Hematopoietic multipotent progenitor cell treated with erythropoietin and hydrocortisone succinate and interleukin-3 and kit ligand, for 6 days (in vitro differentiated cells): ENCODE data around the gene FOXP1.

Experiments
- DNase-seq: peaks from one replicate; pipeline ENCODE4 v3.0.0-alpha.2; 2015

The FOXP1 gene

DNA sequence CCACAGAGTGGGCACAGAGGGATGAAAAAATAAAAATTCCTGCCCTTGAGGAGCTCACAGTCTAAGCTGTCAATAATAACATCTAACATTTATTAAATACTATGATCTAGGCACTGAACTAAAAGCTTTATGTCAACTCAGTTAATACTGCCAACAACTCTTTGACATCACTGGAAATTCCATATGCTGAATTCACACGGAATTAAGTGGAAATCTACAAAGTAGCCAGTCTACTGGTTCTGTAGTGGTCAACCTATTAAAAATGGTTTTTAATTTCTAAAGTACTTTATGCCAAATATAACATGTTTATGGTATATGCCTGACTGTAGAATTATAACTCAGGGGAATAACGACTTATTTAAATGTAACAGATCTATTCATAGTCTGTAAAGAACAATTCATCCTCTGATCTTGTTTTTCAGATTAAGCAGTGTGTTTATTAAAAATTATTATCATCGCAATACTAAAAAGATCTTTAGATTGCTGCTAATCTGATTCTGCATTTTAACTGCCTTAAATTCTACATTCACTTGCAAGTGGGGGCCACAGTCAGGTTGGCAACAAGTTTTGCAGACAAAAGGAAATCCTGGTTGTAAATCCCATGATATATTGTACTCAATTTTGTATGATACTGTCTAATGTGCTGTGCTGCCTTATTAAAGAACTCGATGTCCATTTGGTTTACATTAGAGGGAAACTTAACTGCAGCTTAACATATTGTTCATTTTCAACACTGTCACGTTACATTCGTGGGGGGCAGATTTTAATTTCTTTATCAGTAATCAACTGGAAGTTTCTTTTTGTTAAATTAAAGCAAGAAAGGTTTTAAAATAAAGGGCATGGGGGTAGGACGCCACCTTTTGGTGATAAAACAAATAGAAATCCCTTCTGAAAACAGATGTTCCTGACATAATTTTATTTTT, 2.6 kb upstream of the FOXP1 start:
- peak; percentile 75 for DNase-seq

DNA sequence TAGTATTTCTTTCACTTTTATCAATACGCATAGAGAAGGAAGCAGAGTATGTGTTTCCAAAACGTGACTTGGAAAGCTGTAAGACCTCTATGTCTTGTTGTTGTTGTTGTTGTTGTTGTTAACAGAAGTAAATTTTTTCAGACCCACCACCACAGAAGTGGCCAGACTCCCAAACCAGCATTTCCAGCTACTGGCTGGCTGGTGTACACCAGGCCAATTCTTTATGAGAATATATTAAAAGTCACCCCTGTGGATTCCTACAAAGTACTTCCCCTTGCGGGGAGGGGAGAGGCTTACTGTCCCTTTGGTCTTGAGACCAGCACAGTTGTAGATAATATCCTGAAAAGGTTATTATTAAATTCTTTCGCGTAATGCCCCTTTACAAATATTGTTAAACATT, 1.6 kb upstream of the FOXP1 start:
- peak; percentile 72 for DNase-seq

GRCh38 chr3:71584394-71585011, 975 bp upstream of the FOXP1 start:
- peak; percentile 77 for DNase-seq

DNA sequence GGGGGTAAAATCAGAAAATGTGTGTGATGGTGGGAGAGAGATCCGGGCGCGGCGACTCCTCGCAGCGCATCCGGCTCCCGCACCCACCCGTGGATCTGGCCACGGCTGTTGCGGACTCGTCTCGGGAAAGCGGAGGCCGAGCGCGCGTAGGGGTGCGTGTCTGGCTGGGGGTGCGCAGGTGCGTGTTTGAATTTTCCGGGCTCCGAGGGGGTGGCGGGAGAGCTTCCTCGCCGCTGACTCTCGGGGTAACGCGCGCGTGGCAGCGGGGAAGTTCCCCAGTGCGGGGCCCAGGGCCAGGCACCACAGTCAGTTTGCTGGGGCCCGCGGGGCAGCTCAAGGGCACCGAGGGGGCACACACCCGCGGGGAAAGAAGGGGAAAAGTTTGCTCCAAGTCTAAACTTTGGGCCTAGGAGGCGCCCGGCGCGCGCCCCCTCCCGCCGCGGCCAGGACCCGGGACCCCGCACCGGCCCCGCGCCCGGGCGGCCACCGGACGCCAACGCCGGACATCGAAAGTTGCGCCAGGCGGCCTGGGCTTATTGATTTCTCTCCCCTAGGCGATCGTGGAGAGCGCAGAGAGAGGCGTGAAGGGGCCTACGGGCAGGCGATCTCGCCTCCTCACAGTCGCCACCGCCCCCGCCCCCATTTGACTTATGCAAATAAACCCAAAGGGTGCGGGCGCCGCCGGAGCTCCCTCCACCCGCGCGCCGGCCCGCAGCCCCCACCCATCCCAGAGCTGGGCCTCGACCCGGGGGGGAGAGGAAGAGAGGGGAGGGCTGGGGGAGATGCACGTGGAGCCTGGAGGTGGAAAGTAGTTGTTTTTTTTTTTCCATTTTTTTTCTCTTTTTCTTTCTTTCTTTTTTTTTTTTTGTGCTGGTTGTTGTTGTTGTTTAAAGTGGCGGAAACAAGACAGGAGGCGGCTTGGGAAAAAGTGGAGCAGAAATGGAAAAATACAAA, 639 bp downstream of the FOXP1 start:
- DNase-seq: peak; percentile 84

DNA sequence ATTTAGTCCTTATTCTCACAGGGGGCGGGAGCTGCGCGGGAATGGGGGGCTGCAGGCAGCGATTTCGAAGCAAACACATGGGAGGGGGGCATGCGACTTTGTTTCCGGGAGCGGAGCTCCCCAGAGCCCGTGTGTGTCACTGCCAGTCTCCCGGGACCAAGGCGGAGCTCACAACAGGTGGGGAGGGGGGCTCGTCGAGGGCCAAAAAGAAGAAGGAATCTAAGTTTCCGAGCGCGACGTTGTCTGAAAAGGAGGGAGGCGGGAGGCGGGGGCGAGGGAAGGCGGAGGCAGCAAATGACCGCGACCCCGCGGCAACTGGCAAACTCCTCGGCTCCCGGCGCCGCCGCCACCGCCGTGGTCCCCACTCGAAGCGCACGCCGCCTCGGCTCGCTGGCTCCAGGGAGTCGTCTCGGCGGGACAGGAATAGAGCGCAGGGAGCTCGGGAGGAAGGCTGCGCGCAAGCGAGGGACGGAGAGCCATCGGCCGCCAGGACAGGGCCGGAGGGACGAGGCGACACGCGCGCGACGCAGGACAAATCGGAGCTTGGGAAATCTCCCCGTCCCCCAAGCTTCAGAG, 1.4 kb downstream of the FOXP1 start:
- peak; percentile 69 for DNase-seq

- DNase-seq: peak; percentile 36
These were observed 2.0 kb downstream of the FOXP1 start for GRCh38 chr3:71581457-71582035.

DNA sequence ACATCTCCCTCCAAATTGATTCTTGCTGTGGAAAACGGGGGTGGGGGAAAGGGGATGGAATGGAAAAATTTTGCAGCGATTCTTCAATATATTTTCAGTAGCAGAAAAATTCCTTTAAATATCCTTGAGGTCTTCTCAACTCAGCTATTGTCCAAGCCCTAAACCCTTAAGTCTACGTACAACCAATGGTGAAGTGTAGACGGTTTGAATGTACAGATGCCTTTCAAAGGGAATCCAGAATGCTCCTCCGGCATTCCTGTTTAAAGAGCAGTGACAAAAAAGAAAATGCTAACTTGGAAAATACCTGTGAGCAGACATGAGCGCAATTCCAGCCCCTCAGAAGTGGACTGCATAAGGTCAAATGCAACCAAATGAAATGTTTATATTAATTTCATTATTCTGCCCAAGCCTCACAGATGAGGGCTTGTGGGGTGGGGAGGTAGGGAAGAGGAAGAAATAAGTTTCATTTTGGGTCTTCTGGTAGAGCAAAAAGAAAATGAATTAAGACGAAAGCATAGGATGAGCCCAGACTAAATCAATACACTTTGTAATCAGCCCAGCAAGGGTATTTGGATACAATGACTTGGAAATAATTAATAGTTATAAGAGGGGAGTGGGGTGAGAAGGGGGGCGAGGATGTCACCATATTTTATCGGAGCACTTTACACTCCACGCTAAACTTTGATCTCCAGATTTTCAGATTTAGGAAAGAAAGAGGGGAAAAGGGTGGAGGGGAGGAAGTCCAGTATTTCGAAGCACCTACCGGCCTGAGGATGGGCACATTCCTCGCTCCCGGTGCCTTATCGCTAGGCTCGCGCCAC, 2.7 kb downstream of the FOXP1 start:
- DNase-seq: peak; percentile 15

- peak; percentile 67 for DNase-seq
These were observed 3.6 kb downstream of the FOXP1 start for GRCh38 chr3:71579935-71580406.

- peak; percentile 35 for DNase-seq
These were observed 4.1 kb downstream of the FOXP1 start for GRCh38 chr3:71579326-71579934.

GRCh38 chr3:71578054-71578751, 5.3 kb downstream of the FOXP1 start:
- DNase-seq: peak; percentile 30

DNA sequence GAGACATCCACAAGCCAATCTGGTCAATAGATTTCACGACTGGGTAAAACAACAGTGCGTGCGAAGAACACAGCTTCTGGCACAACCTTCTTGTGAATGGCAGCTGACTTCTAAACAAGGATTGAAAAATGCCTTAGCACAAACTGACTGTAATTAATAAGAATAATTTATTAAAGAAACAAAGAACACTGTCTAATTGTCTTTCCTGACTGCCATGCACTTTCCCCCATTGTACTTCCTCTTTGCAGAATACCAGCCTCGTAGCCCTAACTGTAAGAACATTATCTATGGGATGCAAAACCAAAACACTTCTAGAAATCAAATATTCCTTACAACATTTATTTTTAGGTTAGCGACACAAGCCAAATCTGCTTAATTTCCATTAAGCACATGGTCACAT, 6.5 kb downstream of the FOXP1 start:
- peak; percentile 49 for DNase-seq

DNA sequence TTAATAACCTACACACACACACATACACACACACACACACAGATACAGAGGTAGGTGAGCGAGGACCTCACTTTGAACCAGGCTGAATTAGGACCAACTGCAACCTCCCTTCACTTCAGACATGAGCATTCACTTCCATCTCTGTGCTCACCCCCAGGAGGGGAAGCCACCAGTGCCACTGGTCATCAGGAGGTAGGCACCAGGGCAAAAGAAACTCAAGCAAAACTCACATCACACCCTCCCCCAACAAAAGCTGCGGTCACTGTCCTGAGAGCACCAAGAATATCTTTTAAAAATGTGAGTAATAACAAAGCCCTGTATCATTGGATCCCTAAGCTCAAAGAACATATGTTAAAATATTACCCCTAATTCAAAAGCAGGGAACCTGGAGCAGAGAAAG, 8.1 kb downstream of the FOXP1 start:
- no peak for DNase-seq

DNA sequence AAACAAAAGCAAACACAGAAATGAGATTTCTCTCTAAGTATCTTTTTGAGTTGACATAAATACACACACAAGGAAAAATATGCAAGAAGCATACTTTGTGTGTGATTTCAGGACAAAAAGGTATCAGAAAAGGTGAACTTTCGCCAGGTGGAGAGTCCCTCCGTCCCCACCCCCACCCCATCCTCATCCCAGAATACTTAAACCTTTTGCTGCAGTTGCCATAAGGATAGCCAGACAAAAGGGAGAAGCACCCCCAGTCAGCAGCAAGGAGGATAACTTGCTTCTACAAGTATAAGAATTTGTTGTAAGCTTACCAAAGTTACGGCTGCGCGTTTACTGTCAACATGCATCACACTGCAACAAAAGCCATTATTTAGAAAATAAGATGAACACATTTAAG, 10.3 kb downstream of the FOXP1 start:
- DNase-seq: no peak

GRCh38 chr3:71570546-71570945, 13.0 kb downstream of the FOXP1 start:
- no peak for DNase-seq

DNA sequence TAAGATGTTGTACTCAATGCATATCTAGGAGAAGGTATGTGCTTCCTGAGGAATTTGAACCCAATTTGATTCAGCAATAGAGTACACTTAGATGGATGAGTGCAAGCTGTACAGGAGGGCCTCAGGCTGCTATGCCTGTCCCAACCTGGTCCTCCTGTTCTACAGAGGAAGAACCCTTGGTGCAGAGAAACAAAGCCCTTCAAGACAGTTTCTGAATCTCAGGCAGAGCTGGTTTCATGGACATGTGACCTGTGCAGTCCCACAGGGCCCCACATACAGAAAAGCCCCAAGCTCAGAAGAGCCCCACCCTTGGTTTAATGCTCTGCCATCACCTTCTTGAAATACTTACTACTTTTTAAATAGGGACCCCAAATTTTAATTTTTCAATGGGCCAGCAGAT, 15.3 kb downstream of the FOXP1 start:
- DNase-seq: no peak

DNA sequence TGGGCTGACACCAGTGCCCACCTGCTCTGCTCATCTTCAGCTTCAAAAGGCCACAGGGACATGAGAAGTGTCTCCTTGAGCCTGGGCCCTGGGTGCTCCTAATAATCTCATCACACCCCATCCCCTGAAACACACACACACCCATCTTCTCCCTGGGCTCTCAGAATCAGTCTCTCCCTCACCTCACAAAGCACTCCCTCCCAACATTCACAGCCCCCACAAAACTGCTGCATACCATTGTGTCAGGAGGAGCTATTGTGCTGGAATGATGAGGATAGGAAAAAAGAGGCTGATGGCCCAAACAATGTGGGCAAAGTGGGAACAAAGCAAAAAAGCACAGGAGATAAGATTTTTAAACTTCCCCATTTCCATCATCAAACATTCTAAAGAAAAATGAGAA, 16.8 kb downstream of the FOXP1 start:
- no peak for DNase-seq

DNA sequence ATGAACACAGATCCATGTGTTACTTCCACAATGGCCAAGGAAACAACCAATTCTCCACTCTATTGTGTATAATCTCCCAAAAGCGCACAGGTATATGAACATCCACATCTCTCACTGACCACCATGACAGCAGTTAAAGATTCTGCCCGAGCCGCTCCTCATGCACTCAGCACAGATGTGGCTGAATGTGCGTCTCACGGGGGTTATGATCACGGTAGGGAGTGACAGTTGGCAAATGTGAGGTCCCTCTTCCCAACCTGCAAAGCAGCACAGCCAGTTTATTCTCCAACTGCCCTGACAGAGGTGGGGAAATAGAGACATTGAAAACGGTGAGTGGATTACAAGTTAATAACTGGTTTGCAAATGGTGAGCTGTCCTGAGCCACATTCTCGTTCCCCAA, 17.6 kb downstream of the FOXP1 start:
- no peak for DNase-seq

DNA sequence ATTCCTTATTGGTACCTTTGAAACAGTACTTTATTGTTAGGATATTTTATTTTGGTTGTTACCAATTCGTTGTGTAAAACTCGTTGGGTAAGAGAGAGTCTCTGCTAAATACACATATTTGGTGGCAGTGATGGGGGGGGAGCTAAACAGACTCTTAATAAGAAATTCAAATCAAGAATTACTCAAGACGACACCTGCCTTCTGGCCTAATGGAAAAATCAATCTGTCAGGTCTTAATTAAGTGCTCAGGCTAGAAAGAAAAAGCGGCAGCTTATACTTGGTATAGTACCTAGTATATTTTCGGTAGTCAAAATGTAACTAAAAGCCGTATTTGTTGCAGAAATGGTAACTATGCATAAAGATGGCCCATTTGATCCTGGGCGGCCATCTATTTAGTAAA, 18.2 kb downstream of the FOXP1 start:
- DNase-seq: no peak

DNA sequence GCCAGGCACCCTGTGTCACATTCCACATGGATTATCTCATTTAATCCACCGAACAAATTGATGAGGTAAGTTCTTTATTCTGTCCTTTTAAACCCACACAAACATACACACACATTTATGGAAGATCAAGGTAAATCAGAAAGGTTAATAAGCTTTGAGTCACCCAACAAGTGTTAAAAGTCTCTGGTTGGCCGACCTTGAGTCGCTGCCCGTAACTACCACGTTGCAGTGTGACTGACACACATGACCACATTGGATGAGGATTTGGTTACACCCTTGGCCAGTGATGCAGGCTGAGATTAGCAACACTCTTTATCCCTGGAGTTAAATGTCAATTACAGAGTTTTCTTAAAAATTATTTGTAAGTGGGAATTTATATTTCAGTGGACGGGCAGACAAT, 19.2 kb downstream of the FOXP1 start:
- DNase-seq: no peak

DNA sequence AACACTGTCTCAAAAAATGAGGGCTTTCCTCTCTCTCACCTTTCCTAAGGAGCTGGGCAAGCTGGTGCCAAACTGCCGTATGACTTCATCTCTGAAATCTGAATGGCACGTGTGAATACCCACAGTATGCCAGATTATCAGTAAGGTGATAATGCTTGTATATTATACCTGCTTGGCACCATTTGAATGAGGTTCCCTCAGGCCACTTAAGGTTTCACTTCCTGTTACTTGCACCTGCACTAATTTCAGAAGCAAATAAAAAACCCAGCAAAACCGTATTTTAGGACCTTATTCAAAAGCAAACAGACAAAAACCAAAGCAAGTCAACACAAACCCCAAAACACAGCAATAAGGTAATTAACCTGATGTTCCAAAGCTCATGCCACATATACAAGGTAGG, 19.7 kb downstream of the FOXP1 start:
- DNase-seq: no peak
